ENCODE data around the gene AMOTL2.

Gene AMOTL2

GRCh38 chr3:134331811-134332199, 42.4 kb downstream of the AMOTL2 start:
- no peak for DNase-seq

GRCh38 chr3:134330883-134331810, 43.1 kb downstream of the AMOTL2 start:
- no peak for DNase-seq

- no peak for DNase-seq
Observed at GRCh38 chr3:134328846-134329245, 45.4 kb downstream of the AMOTL2 start.

- DNase-seq: no peak
Observed at GRCh38 chr3:134328147-134328591, 46.1 kb downstream of the AMOTL2 start.

GRCh38 chr3:134327594-134327975, 46.7 kb downstream of the AMOTL2 start:
- no peak for DNase-seq

GRCh38 chr3:134326760-134327593, 47.3 kb downstream of the AMOTL2 start:
- DNase-seq: no peak

GRCh38 chr3:134326126-134326525, 48.1 kb downstream of the AMOTL2 start:
- no peak for DNase-seq

GRCh38 chr3:134325706-134326105, 48.5 kb downstream of the AMOTL2 start:
- no peak for DNase-seq

- DNase-seq: no peak
Observed at GRCh38 chr3:134325061-134325705, 49.1 kb downstream of the AMOTL2 start.

GRCh38 chr3:134323966-134324962, 50.0 kb downstream of the AMOTL2 start:
- no peak for DNase-seq

GRCh38 chr3:134322286-134322685, 52.0 kb downstream of the AMOTL2 start:
- no peak for DNase-seq

- DNase-seq: no peak
Observed at GRCh38 chr3:134320749-134321148, 53.5 kb downstream of the AMOTL2 start.

- no peak for DNase-seq
Observed at GRCh38 chr3:134319931-134320330, 54.3 kb downstream of the AMOTL2 start.

- no peak for DNase-seq
Observed at GRCh38 chr3:134318166-134318565, 56.1 kb downstream of the AMOTL2 start.

GRCh38 chr3:134317106-134317947, 56.9 kb downstream of the AMOTL2 start:
- no peak for DNase-seq

- DNase-seq: no peak
Observed at GRCh38 chr3:134315286-134316106, 58.8 kb downstream of the AMOTL2 start.

- DNase-seq: no peak
Observed at GRCh38 chr3:134314588-134315285, 59.5 kb downstream of the AMOTL2 start.

- DNase-seq: no peak
Observed at GRCh38 chr3:134313847-134314587, 60.2 kb downstream of the AMOTL2 start.

Data from bone marrow (tissue), 2 donors.